GM19468 (cell line): ENCODE data around the gene RNF13.
A peak's percentile ranks its signal among the peaks of the same experiment; 100 is the strongest.
"Not testable (repeated sequence)": the region's sequence is repeated elsewhere in the genome, so short reads cannot be mapped to it uniquely, and the experiment has no call there.

ENCODE experiments used
- ATAC-seq: cut with Tn5 transposase; IDR thresholded peaks from one replicate; pipeline ENCODE4 v1.9.1; 2021; ENCODE audit warnings: mild to moderate bottlenecking, moderate library complexity, moderate number of reproducible peaks; ENCODE audit not compliant: unreplicated experiment; ENCODE audit errors: extremely low read depth

RNF13 gene

GRCh38 chr3:149796026-149796425, 17.0 kb upstream of the RNF13 start:
- no peak for ATAC-seq

DNA sequence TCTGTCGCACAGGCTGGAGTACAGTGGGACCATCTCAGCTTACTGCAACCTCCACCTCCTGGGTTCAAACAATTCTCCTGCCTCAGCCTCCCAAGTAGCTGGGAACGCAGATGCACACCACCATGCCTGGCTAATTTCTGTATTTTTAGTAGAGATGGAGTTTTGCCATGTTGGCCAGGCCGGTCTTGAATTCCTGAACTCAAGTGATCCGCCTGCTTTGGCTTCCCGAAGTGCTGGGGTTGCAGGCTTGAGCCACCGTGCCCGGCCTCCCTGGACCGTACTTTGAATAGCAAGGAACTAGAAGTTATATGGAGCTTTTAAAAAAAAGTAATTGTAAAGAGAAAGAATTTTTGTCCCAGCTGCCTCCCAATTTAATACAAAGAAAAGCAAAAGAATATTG, 12.3 kb upstream of the RNF13 start:
- no peak for ATAC-seq

DNA sequence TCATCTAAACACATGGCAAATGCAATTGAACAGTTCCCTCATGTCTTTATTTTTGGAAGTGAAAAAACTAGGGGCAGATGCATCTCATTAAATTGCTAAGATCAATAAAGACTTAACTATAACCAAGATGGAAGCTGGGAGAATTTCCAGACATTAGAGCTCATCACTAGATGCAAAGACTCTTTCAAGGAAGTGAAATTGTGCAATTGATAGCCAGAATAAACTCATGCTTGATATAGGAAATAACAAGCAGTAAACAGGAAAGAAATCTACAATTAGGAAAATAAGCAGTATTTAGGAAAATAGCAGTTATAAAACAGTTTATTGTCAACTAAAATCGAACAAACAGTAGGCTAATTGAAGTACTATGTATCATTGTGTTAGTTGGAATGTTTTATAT, 11.8 kb upstream of the RNF13 start:
- no peak for ATAC-seq

GRCh38 chr3:149801639-149802038, 11.4 kb upstream of the RNF13 start:
- ATAC-seq, result no peak

DNA sequence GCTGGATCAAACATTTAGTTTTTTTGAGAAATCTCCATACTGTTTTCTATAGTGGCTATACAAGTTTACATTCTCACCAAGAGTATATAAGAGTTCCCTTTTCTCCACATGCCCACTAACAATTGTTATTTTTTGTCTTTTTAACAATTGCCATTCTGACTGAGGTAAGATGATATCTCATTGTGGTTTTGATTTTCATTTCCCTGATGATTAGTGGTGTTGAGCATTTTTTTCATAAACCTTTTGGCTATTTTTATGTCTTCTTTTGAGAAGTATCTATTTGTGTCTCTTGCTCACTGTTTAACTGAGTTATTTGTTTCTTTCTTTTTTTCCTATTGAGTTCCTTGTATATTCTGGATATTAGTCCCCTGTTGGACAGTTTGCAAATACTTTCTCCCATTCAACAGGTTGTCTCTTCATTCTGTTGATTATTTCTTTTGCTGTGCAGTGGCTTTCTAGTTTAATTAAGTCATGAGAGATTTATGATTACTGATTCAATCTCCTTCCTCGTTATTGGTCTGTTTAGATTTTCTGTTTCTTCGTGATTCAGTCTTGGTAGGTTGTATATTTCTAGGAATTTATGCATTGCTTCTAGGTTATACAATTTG, 6.7 kb upstream of the RNF13 start:
- no peak for ATAC-seq

DNA sequence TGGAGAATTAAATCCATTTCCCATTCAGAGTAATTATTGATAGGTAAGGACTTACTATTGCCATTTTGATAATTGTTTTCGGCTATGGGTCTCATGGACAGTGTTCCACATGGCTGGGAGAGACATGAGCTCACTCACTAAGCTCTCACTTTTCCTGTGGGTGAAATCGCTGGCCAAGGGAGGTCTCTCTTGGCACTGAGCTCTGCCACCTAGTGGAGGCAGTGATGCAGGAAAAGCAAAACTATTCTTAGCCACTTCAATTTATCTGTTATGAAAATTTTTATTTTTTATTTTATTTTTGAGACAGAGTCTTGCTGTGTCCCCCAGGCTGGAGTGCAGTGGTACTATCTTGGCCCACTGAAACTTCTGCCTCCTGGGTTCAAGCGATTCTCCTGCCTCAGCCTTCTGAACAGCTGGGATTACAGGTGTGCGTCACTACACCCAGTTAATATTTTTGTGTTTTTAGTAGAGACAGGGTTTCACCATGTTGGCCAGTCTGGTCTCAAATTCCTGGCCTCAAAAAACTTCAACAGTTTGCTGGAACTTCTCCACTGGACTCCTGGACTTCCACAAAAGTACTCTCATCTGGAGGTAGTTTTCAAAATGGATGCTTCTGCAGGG, 4.7 kb upstream of the RNF13 start:
- ATAC-seq, result no peak

DNA sequence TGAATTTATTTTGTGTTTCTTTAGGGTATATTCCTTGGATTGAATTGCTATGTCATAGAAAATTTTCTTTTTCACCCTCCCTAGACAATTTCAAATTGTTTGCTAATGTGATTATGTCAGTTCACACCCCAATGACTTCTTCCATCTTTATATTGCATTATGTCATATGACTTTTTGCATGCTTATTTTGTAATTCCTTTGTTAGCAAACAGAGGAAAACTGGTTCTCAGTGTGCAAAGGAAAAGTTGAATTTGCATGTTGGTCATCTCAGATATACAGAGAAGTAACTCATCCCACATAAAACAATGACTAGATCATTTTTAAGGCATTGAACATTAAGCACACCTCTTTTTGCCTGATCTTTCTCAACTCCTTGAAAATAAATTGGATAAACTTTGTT, 3.3 kb upstream of the RNF13 start:
- no peak for ATAC-seq

GRCh38 chr3:149810846-149811245, 2.2 kb upstream of the RNF13 start:
- ATAC-seq, result no peak

DNA sequence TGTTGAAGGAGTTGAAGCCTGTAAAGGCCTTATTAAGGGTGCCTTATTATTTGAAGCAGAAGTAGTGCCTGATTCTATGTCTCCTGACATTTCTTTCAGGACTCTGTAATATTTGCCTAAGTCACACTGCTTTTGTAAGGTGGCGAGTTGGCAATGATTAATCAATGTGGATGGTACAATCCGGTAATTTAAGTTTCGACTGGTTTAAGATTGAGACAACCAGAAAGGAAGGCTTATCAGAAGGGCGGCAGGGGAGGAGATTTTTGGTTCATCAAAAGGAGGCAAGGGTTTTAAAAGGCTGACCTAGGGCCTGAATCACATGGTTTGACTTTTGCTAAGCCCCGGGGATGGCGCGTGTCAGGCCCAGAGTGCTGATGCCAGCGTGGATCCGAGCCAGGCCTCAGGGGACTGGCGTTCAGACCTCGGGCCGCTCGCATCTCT, 830 bp upstream of the RNF13 start:
- ATAC-seq, result no peak

DNA sequence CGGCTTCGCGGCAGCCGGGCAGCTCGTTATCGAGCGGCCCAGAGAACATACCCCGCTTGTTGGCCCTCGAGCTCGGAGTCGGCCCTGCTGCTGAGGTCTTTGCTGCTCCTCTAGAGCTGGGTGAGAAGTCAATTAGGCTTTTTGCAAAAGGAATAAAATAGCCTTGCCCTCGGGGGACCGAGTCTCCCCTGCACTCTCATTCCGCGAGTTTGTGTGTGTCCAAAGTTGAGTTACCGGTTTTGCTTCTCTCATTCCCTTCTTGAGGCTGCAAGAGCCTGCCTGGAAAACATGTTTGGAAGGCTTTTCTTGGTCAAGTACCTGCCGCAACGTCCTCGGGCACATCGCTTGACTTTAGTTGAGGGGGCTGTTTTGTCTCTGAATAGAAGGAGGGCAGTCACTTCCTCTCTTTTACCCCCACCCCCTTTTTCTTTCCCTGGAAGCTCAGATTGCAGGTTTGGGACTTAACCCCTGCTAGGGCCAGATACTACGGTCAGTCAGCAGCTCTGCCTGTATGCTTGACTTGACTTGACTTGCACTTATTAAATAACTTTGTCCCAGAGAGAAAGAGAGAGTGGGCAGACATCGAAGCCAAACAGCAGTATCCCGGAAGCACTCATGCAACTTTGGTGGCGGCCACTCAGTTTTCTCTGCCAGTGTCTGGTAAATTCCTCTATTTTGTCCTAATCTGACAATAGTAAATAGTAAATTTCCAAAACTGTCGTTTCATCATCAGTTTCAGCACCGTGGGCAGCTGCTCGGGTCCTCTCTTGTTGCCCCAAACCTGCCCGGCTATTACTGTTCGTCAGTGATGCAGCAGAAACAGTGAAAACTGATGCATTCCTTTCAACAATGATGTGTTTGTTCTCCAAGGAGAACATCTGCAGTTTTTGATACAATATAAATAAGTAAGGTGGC, 609 bp downstream of the RNF13 start:
- peak; percentile 0 for ATAC-seq

DNA sequence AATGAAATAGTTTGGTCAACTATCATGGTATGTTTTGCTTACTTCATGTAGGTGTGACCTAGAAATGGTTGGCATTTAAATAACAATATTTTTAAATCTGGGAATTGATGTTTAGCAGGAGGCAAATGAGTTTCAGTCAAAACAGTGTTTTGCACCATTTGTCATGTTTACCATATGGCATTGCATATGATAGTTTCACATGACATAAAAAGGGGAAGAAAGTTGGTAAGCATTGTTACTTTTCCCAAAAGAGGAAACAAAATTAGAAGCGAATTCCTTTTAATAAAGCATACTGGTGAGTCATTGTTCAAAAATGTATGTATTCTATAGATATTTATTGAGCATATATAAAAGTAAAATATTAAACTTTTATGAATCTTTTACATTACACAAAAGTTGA, 2.3 kb downstream of the RNF13 start:
- no peak for ATAC-seq

DNA sequence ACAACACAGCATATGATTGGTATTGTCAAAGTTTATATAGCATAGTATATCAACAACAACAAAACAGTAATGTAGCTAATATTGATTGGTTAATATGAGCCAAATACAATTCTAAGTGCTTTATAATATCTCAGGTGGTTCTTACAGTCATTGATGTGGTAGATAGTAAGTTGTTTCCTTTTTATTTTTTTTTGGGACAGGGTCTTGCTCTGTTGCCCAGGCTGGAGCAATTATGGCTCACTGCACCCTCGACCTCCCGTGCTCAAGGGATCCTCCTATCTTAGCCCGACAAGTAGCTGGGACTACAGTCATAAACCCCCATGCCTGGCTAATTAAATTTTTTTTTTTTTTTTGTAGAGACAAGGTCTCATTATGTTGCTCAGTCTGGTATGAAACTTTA, 2.7 kb downstream of the RNF13 start:
- ATAC-seq, result no peak

DNA sequence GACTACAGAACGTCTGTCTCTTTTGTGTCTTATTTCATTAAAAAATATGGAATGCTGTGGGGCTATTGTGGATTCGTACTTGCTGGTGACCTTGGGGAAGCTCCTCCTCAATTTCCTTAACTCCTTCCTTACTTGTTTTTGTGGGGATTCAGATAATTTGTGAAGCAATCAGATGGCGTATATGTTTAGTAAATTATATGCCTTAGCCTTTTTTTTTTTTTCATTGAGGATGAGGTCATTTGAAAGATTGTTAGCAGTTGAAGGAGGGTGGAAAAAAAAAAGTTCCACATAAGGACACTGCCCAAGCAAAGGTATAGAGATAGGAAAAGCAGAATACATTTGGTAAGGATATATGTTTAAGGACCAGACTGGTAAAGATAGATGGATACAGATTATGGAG, 3.3 kb downstream of the RNF13 start:
- ATAC-seq, result no peak

DNA sequence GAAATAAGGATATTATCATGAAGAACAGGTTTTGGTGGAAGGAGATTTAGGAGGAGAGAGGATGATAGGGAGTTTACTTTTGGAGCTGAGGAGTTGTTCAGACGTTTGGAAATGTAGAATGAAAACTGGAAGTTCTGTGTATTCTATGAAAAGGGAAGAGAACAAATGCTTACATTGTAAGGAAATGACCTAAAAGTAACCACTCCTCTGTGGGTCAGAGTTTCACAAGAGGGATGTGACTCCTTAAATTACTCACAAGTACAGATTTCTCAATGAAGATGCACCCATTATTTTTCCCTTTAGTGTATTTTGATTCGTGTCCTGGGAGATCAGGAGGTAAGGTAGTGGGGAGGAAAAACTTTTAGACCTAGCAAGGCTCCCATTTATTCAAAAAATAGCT, 4.0 kb downstream of the RNF13 start:
- no peak for ATAC-seq

DNA sequence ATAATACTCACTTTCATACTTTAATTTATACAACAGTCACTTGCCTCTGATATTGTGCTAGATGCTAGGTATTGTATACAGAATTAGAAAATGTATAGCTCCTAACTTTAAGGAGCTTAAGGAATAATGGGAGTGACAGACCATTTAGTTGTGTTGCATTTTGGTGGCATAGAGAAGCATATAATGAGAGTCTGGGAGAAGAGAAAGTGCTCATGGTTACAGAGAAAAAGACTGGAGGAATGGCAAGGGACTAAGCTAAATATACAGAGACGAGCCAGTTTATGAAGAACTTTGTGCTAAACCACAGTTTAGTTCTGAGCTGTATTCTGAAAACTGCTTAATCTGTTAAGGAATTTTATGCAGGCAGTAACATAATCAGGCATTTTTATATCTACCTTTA, 6.4 kb downstream of the RNF13 start:
- no peak for ATAC-seq

DNA sequence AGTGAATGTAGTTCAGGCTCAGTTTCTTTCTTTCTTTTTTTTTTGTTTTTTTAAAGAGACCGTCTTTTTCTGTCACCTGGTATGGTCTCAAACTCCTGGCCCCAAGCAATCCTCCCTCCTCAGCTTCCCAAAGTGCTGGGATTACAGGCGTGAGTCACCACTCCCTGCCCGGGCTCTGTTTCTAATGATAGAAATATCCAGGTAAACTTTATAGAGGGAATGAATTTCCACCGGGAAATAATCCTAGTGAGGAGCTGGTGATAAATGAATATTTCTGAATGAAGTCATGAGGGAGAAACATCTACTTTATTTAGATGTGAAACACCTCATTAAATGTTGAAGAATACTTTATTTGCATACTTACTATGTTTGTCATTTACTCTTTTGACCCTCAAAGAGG, 7.2 kb downstream of the RNF13 start:
- ATAC-seq, result no peak

DNA sequence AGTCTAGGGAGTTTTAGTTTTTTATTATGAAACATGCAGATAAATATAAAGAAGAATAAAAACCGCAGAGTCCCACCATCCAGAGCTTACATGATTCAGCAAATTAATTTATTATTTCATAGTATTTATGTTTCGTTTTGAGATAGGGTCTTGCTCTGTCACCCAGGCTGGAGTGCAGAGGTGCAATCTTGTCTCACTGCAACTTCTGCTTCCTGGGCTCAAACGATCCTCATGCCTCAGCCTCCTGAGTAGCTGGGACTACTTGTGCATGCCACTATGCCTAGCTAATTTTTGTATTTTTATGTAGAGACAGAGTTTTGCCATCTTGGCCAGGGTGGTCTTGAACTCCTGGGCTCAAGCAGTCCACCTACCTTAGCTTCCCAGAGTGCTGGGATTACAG, 13.6 kb downstream of the RNF13 start:
- ATAC-seq, result no peak

DNA sequence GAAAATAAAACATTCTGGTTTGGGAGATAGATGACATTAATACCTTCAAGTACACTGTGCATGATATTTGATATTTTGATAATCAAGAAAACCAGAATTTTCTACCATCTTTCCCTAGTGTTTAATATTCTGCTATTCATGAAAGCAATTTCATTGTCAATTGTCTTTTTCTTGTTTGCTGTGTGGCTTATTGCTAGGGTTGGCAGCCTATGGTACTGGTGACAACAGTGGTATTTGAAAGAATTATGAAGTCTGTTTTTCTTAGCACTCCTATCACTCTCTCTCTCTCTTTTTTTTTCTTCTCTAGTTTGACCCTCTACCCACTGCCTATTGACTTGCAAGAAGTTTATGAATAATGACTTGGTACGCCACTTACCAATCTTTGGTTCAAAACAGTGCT, 15.4 kb downstream of the RNF13 start:
- no peak for ATAC-seq

DNA sequence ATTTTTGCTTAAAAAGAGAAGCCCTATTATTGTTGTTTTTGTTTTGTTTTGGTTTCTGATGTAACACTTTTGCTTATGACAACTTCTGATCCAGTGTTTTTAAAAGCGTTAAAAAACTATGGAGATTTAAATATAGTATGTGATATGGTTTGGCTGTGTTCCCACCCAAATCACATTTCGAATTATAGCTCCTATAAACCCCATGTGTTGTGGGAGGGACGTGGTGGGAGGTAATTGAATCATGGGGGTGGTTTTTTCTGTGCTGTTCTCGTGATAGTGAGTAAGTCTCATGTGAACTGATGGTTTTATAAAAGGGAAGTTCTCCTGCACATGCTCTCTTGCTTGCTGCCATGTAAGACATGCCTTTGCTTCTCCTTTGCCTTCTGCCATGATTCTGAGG, 16.6 kb downstream of the RNF13 start:
- ATAC-seq, result not testable (repeated sequence)

GRCh38 chr3:149830902-149831301, 17.9 kb downstream of the RNF13 start:
- no peak for ATAC-seq

GRCh38 chr3:149831321-149831720, 18.3 kb downstream of the RNF13 start:
- ATAC-seq, result no peak
